Breast epithelium (tissue), 4 donors: ENCODE measurements around the gene ROBO3. TPM values are rescaled to one million over a fixed set of nuclear protein-coding genes. Genes with fewer than 3 reads are reported as not detected.
A peak's percentile ranks its signal among the peaks of the same experiment; 100 is the strongest.

Source experiments
- DNase-seq, 2 donors: peaks; one replicate each; pipeline ENCODE4 v3.0.0-alpha.2; 2019; ENCODE audit warnings: low spot score in 2 of 2
- H3K27ac ChIP-seq, 2 donors: fragments of 200-600 bp; sonication (generic) in 1 of 2; one replicate each; pipeline ENCODE4 v1.5.1; 2016 to 2019; ENCODE audit warnings: mild to moderate bottlenecking in 1 of 2
- H3K27me3 ChIP-seq, 2 donors: fragments of 200-600 bp; sonication (generic) in 1 of 2; one replicate each; pipeline versions ENCODE4 v1.5.1 to v1.6.0; 2017 to 2019; ENCODE audit warnings: control low read depth in 1 of 2, mild to moderate bottlenecking in 1 of 2
- H3K36me3 ChIP-seq: fragments of 200-600 bp; one replicate; pipeline ENCODE4 v1.5.1; 2019
- H3K4me1 ChIP-seq, 2 donors: fragments of 200-600 bp; sonication (generic); one replicate each; pipeline ENCODE4 v1.5.1; 2016 to 2019; ENCODE audit warnings: control low read depth in 1 of 2
- H3K4me3 ChIP-seq, 3 donors: fragments of 200-600 bp; sonication (generic); 1 replicate in 2 of 3; 2 replicates in 1 of 3; pipeline ENCODE4 v1.5.1; 2016 to 2019; ENCODE audit warnings: mild to moderate bottlenecking in 3 of 3, moderate library complexity in 2 of 3
- H3K9me3 ChIP-seq, 2 donors: fragments of 200-600 bp; sonication (generic) in 1 of 2; one replicate each; pipeline ENCODE4 v1.5.1; 2016 to 2019; ENCODE audit warnings: control low read depth in 1 of 2
- POLR2A ChIP-seq: fragments of 450-650 bp; IDR thresholded peaks from one replicate; pipeline ENCODE4 v1.6.1; 2016; ENCODE audit warnings: antibody characterized with exemption, mild to moderate bottlenecking, moderate library complexity
- POLR2AphosphoS5 ChIP-seq, 3 donors: sonication (generic); formaldehyde crosslinking; IDR thresholded peaks; one replicate each; pipeline ENCODE4 v1.6.1; 2017; ENCODE audit warnings: antibody characterized with exemption in 3 of 3
- intact Hi-C: fragments of 100-400 bp; cut with DNase I; formaldehyde crosslinking; loops from one replicate; pipeline ENCODE4 v1.15.1; 2023; ENCODE audit warnings: low total_unique reads
- total RNA-seq, 3 donors: library from RNA; depleted of rRNA; stranded (reverse); fragments of >200 nt; gene quantifications; one replicate each; pipeline ENCODE4 v1.1.0, GENCODE V29; 2016
- TF ChIP-seq, protein P1 (sequence below), 3 donors: fragments of 450-650 bp; IDR thresholded peaks; one replicate each; pipeline ENCODE4 v1.5.1; 2016 to 2017; ENCODE audit warnings: antibody characterized with exemption in 3 of 3, mild to moderate bottlenecking in 3 of 3, moderate library complexity in 3 of 3

ROBO3 gene
- total RNA-seq, 3 donors from 2014 or later: 9.1 to 30.9 (median 15.4) TPM

DNA sequence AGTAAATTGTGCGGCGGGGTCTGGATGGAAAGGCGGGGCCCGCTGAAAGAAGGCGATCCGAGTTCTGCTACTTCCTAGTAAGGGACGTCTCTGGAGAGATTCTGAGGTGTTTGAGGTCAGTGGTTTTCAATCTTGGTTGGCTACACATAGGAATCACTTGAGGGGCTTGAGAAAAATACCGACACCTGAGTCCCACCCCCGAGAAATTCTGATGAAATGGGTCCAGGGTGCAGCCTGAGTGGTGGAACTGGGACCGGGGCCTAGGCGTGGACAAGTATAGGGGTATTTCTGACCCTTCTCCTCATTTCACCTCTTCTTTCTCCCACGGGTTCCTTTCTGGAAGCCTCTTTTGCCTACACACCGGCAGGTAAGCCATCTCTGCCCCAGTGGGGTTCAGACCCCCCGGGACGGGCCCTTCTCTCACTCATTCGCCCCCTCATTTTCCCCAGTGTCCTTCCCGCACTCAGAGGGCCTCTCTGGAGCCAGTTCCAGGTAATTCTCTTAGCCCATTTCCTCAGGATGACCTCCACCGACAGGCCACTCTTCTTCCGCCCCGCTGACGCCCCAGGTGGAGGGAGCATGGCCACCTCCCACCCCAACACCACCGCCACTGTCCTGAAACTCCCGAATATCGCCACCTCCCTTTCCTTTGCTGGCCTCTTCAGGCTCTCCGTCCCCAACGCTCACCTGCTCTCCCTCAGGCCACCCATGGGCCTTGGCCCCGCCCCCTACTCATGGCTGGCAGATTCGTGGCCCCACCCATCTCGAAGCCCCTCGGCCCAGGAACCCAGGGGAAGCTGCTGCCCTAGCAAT is 11.8 kb downstream of the ROBO3 start:
- H3K27me3 ChIP-seq: peaks cover 5 to 21% of the 10 kb centered on the region in 2 donors
- H3K4me3 ChIP-seq: peak overlapping the region; percentile 46 to 88 (median 66)
- intact Hi-C loops: loop anchor here (5.0 kb wide), 1 partner anchor 85 kb away; no protein-coding TSS in a partner anchor
- no peaks in the 10 kb centered on the region for H3K9me3 ChIP-seq
- no peaks in the 10 kb centered on the region for H3K4me1 ChIP-seq
- no peaks in the 10 kb centered on the region for H3K36me3 ChIP-seq
- H3K27ac ChIP-seq: peak overlapping the region; percentile 91 to 92
- TF ChIP-seq POLR2AphosphoS5 (IDR thresholded peaks at IDR 0.05) (no peak), POLR2A (no peak)
- TF ChIP-seq, protein P1, sequence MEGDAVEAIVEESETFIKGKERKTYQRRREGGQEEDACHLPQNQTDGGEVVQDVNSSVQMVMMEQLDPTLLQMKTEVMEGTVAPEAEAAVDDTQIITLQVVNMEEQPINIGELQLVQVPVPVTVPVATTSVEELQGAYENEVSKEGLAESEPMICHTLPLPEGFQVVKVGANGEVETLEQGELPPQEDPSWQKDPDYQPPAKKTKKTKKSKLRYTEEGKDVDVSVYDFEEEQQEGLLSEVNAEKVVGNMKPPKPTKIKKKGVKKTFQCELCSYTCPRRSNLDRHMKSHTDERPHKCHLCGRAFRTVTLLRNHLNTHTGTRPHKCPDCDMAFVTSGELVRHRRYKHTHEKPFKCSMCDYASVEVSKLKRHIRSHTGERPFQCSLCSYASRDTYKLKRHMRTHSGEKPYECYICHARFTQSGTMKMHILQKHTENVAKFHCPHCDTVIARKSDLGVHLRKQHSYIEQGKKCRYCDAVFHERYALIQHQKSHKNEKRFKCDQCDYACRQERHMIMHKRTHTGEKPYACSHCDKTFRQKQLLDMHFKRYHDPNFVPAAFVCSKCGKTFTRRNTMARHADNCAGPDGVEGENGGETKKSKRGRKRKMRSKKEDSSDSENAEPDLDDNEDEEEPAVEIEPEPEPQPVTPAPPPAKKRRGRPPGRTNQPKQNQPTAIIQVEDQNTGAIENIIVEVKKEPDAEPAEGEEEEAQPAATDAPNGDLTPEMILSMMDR (IDR thresholded peaks at IDR 0.05): no peak
- DNase-seq: no peak

DNA sequence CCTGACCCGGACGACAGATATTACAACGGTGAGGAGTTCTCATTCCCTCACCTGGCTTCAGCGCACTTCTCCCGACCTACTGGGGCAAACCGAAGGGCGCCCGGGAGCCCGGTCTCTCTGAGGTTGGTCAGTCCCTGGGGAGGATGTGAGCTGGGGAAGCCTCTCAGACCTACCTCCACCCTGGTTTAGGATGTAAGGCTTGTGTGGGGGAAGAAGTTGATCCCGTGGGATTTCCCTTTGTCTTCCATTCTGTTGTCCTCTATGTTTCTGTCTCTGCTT is 12.3 kb downstream of the ROBO3 start:
- Histone ChIP-seq H3K27me3 (peaks cover 5 to 15% of the 10 kb centered on the region in 2 donors), H3K9me3 (no peaks in the 10 kb centered on the region), H3K4me1 (no peaks in the 10 kb centered on the region), H3K27ac (peak overlapping the region in 1 of 2 donors; percentile 91), H3K36me3 (no peaks in the 10 kb centered on the region), H3K4me3 (peak overlapping the region; percentile 46 to 88 (median 66))
- no peak for TF ChIP-seq POLR2AphosphoS5 (IDR thresholded peaks at IDR 0.05)
- TF ChIP-seq, protein P1 (IDR thresholded peaks at IDR 0.05): no peak
- TF ChIP-seq POLR2A: no peak
- intact Hi-C loops: loop anchor here (5.0 kb wide), 1 partner anchor 85 kb away; no protein-coding TSS in a partner anchor
- no peak for DNase-seq

- H3K27me3 ChIP-seq: peaks cover under 1 to 10% of the 10 kb centered on the region in 2 donors
- no peaks in the 10 kb centered on the region for H3K36me3 ChIP-seq
- no peak overlapping the region for H3K27ac ChIP-seq
- no peak for DNase-seq
- TF ChIP-seq POLR2AphosphoS5 (IDR thresholded peaks at IDR 0.05) (no peak), POLR2A (no peak)
- TF ChIP-seq, protein P1 (IDR thresholded peaks at IDR 0.05): no peak
- H3K4me1 ChIP-seq: no peaks in the 10 kb centered on the region
- H3K9me3 ChIP-seq: no peaks in the 10 kb centered on the region
- intact Hi-C loops: loop anchor here (5.0 kb wide), 1 partner anchor 86 kb away; no protein-coding TSS in a partner anchor
- peak overlapping the region; percentile 46 to 88 (median 66) for H3K4me3 ChIP-seq
Observed at GRCh38 chr11:124877910-124878758, 12.9 kb downstream of the ROBO3 start.

DNA sequence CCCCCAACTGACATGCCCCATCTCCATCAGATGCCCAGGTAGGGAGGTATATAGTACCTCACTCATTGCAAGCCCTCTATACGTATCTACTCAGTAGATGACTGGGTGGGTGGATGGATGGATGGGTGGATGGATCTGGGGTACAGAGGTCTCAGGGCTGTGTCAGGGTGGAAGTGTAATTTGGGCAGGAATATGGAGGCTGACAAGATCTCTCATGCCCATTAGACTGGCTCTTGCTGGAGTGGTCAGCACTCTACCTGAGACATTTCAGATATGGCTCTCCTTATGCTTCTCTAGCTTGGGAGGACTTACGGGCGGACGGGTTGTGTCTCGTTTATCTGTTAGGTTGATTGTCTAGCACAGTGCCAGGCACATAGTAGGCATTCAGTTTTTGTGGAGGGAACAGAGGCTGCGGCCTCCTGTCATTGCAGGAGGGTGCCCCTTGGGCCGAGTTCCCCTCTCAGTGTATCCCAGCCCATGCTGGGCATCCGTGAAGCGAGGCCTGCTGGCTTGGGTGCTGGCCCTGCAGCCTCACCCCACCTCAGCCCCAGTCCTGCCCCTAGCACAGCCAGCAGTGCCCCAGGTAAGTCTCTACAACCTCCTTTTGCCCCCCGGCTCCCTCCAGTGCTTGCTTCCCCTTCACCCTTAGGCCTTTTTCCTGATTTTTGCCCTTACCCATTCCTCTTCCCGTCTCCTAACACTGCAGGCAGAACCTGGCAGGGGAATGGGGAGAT is 13.7 kb downstream of the ROBO3 start:
- Histone ChIP-seq H3K27ac (no peak overlapping the region), H3K36me3 (no peaks in the 10 kb centered on the region), H3K27me3 (peaks cover 0 to 3% of the 10 kb centered on the region in 2 donors), H3K4me3 (no peak overlapping the region), H3K9me3 (no peaks in the 10 kb centered on the region), H3K4me1 (no peaks in the 10 kb centered on the region)
- intact Hi-C loops: loop anchor here (5.0 kb wide), 1 partner anchor 87 kb away; no protein-coding TSS in a partner anchor
- DNase-seq: no peak
- TF ChIP-seq POLR2A (no peak), POLR2AphosphoS5 (IDR thresholded peaks at IDR 0.05) (no peak)
- TF ChIP-seq, protein P1 (IDR thresholded peaks at IDR 0.05): no peak
